ENCODE data around the gene THSD7B.
A peak's percentile ranks its signal among the peaks of the same experiment; 100 is the strongest.

Gene THSD7B

DNA sequence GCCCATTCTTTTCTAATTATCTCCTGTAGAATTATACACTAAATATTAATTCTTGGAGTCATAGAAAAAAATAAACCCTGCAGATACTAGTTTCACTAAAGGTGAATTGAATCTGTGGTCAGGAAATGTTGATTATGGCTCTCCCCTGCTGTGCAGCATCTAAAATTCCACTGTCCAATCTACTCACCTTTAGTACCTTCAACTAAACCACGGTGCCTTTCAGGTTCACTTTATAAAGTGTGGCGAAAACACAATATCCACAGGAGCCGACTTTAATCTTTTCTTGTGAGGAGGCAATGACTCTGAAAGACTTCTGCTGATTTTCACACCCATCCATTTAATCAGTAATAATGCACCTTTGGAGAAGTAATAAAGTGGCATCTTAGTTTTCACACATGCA, 402.3 kb downstream of the THSD7B start:
- DNase-seq (ENCODE audit: low read depth): no peak
- TF ChIP-seq, protein P1, sequence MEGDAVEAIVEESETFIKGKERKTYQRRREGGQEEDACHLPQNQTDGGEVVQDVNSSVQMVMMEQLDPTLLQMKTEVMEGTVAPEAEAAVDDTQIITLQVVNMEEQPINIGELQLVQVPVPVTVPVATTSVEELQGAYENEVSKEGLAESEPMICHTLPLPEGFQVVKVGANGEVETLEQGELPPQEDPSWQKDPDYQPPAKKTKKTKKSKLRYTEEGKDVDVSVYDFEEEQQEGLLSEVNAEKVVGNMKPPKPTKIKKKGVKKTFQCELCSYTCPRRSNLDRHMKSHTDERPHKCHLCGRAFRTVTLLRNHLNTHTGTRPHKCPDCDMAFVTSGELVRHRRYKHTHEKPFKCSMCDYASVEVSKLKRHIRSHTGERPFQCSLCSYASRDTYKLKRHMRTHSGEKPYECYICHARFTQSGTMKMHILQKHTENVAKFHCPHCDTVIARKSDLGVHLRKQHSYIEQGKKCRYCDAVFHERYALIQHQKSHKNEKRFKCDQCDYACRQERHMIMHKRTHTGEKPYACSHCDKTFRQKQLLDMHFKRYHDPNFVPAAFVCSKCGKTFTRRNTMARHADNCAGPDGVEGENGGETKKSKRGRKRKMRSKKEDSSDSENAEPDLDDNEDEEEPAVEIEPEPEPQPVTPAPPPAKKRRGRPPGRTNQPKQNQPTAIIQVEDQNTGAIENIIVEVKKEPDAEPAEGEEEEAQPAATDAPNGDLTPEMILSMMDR (IDR thresholded peaks at IDR 0.05; ENCODE audit: low read depth, low read length, missing control alignments): no peak
- H3K4me3 ChIP-seq (ENCODE audit: low read depth, low read length): no peak overlapping the region

DNA sequence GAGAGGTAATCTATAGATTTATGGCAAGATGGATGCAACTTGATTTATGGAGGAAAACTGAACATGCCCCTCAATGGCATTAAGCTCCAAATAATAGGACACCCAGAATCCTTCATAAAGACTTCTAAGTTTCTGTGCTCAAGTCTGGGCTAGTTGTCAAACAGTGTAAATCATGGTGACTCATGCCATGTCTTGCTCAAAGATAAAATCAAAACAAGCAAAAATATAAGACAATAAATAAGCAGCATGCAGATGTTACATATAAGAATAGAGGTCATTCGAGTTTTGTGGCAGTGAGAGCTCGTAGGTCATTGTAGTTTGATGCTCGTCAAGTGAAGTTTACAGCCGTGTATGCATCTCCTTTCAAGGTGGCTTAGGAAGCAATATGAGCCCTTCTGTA, 403.2 kb downstream of the THSD7B start:
- no peak overlapping the region for H3K4me3 ChIP-seq (ENCODE audit: low read depth, low read length)
- DNase-seq (ENCODE audit: low read depth): no peak
- TF ChIP-seq, protein P1 (IDR thresholded peaks at IDR 0.05; ENCODE audit: low read depth, low read length, missing control alignments): no peak

DNA sequence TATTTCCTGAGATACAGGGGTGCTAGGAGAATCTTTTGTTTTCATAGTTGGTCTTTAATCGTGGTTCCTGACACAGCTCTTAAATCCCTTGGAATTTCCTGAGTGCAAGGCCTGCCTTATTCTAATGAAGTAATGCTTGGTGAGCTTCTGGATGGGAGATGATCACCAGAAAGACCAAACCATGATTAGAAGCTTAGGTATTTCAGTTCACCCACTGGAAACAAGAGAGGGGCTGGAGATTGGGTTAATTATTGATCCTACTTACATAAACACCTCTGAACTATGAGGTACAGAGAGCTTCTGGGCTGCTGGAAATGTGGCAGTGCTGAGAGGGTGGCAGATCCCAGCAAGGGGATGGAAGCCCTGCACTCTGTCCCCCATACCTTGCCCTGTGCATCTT, 406.8 kb downstream of the THSD7B start:
- DNase-seq (ENCODE audit: low read depth): no peak
- TF ChIP-seq, protein P1 (IDR thresholded peaks at IDR 0.05; ENCODE audit: low read depth, low read length, missing control alignments): no peak
- H3K4me3 ChIP-seq (ENCODE audit: low read depth, low read length): no peak overlapping the region

DNA sequence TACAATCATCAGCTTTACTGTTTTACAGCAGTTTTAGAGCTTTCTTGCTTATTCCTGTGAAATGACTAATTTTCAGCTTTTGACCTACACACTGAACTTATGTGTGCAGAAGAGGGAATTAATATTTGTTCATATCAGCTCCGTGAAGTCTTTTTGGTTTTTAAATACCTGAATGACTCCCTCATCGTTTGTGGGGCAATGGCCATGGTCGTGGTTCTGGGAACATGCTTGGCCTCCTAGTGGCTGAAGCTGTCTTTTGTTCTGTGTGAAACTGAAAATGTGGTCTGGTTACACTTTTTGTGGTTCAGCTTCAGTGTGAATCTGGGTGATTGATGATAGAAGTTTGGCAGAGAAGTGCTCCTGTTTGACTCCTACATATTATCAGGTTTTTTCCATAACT, 408.1 kb downstream of the THSD7B start:
- peak; percentile 18 for DNase-seq (ENCODE audit: low read depth)
- no peak overlapping the region for H3K4me3 ChIP-seq (ENCODE audit: low read depth, low read length)
- TF ChIP-seq, protein P1 (IDR thresholded peaks at IDR 0.05; ENCODE audit: low read depth, low read length, missing control alignments): peak; percentile 53

DNA sequence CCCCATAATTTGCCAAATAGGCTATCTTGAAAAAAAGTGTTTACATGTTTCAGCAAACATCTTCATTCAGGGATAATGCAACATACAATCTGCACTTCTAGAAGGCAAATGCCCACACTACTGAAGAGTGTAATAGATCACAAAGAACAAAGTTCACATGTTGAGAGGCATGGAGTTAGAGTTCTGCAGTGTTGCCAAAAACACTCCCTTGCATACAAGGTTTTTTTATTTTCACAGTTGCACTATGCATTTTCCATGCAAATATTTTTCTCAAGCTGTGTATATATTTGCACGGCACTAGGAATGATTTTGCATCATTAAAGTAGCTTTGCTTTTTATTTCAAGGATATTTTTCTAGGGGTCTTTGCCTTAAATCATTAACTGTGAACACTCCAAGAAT, 409.9 kb downstream of the THSD7B start:
- H3K4me3 ChIP-seq (ENCODE audit: low read depth, low read length): no peak overlapping the region
- TF ChIP-seq, protein P1 (IDR thresholded peaks at IDR 0.05; ENCODE audit: low read depth, low read length, missing control alignments): no peak
- DNase-seq (ENCODE audit: low read depth): no peak

DNA sequence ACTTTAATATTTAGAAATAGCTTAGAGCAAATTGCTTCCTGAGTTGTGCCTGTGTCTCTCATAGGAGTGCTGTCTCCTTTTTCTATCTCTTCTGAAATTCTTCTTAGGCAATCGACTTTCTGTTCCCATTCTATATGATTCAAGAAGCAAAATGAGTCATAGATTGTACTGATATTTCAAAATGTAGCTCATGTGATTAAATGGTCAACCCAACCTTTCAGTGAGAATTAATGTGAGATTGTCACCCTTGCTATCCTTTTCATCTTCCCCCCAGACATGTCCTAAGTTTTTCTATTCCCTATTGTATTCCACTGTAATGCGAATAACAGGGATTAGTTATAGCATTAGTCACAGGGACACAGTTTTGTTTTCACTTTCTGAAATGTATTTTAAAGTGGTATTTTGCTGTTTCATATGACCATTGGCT, 413.6 kb downstream of the THSD7B start:
- no peak overlapping the region for H3K4me3 ChIP-seq (ENCODE audit: low read depth, low read length)
- TF ChIP-seq, protein P1 (IDR thresholded peaks at IDR 0.05; ENCODE audit: low read depth, low read length, missing control alignments): no peak
- DNase-seq (ENCODE audit: low read depth): no peak

DNA sequence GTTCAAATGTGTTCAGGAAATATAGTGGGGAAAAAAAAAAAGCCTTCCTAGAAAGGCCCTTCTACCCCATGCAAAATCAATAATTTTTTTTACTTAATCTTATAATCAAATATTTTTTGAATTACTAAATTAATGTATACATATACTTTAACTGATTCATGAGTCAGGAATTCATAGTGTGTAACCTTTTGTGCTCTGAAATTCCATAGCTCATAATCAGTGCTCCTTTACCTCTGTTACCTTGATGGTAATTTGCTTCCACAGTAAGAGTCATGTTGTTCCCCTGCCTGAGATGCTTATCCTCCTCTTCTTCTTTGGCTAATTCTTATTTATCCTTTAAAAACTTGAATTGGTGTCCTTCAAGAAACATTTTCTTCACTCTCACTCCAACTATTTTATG, 414.2 kb downstream of the THSD7B start:
- DNase-seq (ENCODE audit: low read depth): no peak
- no peak overlapping the region for H3K4me3 ChIP-seq (ENCODE audit: low read depth, low read length)
- TF ChIP-seq, protein P1 (IDR thresholded peaks at IDR 0.05; ENCODE audit: low read depth, low read length, missing control alignments): no peak

Measured in GM12864 (cell line).